GM12872 (cell line): ENCODE data around the gene CCDC200.

Source experiments
- CTCF ChIP-seq: IDR thresholded peaks from 3 replicates; pipeline ENCODE4 v1.5.1; 2011; ENCODE audit warnings: low read depth, mild to moderate bottlenecking, low read length, moderate library complexity; ENCODE audit not compliant: insufficient read depth

The CCDC200 gene

GRCh38 chr17:43217614-43218087, 10.8 kb downstream of the CCDC200 start:
- no peak for TF ChIP-seq CTCF

- no peak for TF ChIP-seq CTCF
These were observed 11.4 kb downstream of the CCDC200 start for GRCh38 chr17:43216762-43217613.

GRCh38 chr17:43216369-43216761, 12.1 kb downstream of the CCDC200 start:
- TF ChIP-seq CTCF = no peak

GRCh38 chr17:43215341-43215740, 13.1 kb downstream of the CCDC200 start:
- TF ChIP-seq CTCF = no peak

GRCh38 chr17:43213545-43213944, 14.9 kb downstream of the CCDC200 start:
- no peak for TF ChIP-seq CTCF

GRCh38 chr17:43212641-43213490, 15.6 kb downstream of the CCDC200 start:
- TF ChIP-seq CTCF = no peak
